Measurements from ENCODE around the gene SERPINA9.
A peak's percentile ranks its signal among the peaks of the same experiment; 100 is the strongest.
"Not testable (repeated sequence)": the region's sequence is repeated elsewhere in the genome, so short reads cannot be mapped to it uniquely, and the experiment has no call there.

SERPINA9 gene

GRCh38 chr14:94426526-94426925 lies 49.5 kb downstream of the SERPINA9 start:
- DNase-seq (ENCODE audit: low read depth), result no peak

GRCh38 chr14:94424371-94424770 lies 51.6 kb downstream of the SERPINA9 start:
- DNase-seq (ENCODE audit: low read depth), result no peak

- peak; percentile 39 for DNase-seq (ENCODE audit: low read depth)
Measured at GRCh38 chr14:94423453-94424056, 52.4 kb downstream of the SERPINA9 start.

GRCh38 chr14:94421316-94421715 lies 54.7 kb downstream of the SERPINA9 start:
- DNase-seq (ENCODE audit: low read depth), result no peak

- not testable (repeated sequence) for DNase-seq (ENCODE audit: low read depth)
Measured at GRCh38 chr14:94417497-94418205, 58.3 kb downstream of the SERPINA9 start.

All from fibroblast of the conjunctiva (primary cell).